ENCODE measurements around the gene FAM234A. TPM values are rescaled to one million over a fixed set of nuclear protein-coding genes. Genes with fewer than 3 reads are reported as not detected.
A peak's percentile ranks its signal among the peaks of the same experiment; 100 is the strongest.
"Not testable (repeated sequence)": the region's sequence is repeated elsewhere in the genome, so short reads cannot be mapped to it uniquely, and the experiment has no call there.

The FAM234A gene
- total RNA-seq, 1 donor from 2014 or later: 112 TPM

- DNase-seq (ENCODE audit: extremely low read depth, low read depth, low spot score): no peak
These were observed 29.9 kb downstream of the FAM234A start for GRCh38 chr16:264440-264951.

GRCh38 chr16:265002-265529 is 30.4 kb downstream of the FAM234A start:
- no peak for DNase-seq (ENCODE audit: extremely low read depth, low read depth, low spot score)

GRCh38 chr16:265711-266110 is 31.1 kb downstream of the FAM234A start:
- no peak for DNase-seq (ENCODE audit: extremely low read depth, low read depth, low spot score)

- no peak for DNase-seq (ENCODE audit: extremely low read depth, low read depth, low spot score)
These were observed 31.9 kb downstream of the FAM234A start for GRCh38 chr16:266258-267164.

GRCh38 chr16:267562-267961 is 32.9 kb downstream of the FAM234A start:
- not testable (repeated sequence) for DNase-seq (ENCODE audit: extremely low read depth, low read depth, low spot score)

- DNase-seq (ENCODE audit: extremely low read depth, low read depth, low spot score): no peak
These were observed 33.8 kb downstream of the FAM234A start for GRCh38 chr16:268141-269053.

GRCh38 chr16:269061-269796 is 34.6 kb downstream of the FAM234A start:
- no peak for DNase-seq (ENCODE audit: extremely low read depth, low read depth, low spot score)

GRCh38 chr16:270381-271255 is 36.0 kb downstream of the FAM234A start:
- DNase-seq (ENCODE audit: extremely low read depth, low read depth, low spot score): no peak

GRCh38 chr16:272633-273546 is 38.3 kb downstream of the FAM234A start:
- no peak for DNase-seq (ENCODE audit: extremely low read depth, low read depth, low spot score)

GRCh38 chr16:273547-274421 is 39.2 kb downstream of the FAM234A start:
- no peak for DNase-seq (ENCODE audit: extremely low read depth, low read depth, low spot score)

- DNase-seq (ENCODE audit: extremely low read depth, low read depth, low spot score): no peak
These were observed 40.5 kb downstream of the FAM234A start for GRCh38 chr16:275041-275641.

GRCh38 chr16:275786-276232 is 41.2 kb downstream of the FAM234A start, which contains the start of gene RGS11:
Gene RGS11 (minus strand): TSS chr16:275944. CDS start chr16:275911, 33 bp downstream.
- DNase-seq (ENCODE audit: extremely low read depth, low read depth, low spot score): no peak

GRCh38 chr16:276426-277077 is 41.9 kb downstream of the FAM234A start:
- no peak for DNase-seq (ENCODE audit: extremely low read depth, low read depth, low spot score)

GRCh38 chr16:278863-279366 is 44.3 kb downstream of the FAM234A start:
- DNase-seq (ENCODE audit: extremely low read depth, low read depth, low spot score): peak; percentile 3

- DNase-seq (ENCODE audit: extremely low read depth, low read depth, low spot score): no peak
These were observed 44.9 kb downstream of the FAM234A start for GRCh38 chr16:279531-279930.

GRCh38 chr16:280005-280460 is 45.4 kb downstream of the FAM234A start:
- DNase-seq (ENCODE audit: extremely low read depth, low read depth, low spot score): no peak

All from glomerular endothelial cell (primary cell).